ENCODE results near the gene ANOS1.
"Not testable (repeated sequence)": the region's sequence is repeated elsewhere in the genome, so short reads cannot be mapped to it uniquely, and the experiment has no call there.

The ANOS1 gene

GRCh38 chrX:8546715-8547114, 185.2 kb downstream of the ANOS1 start:
- no peak for DNase-seq (ENCODE audit: low read depth)
- TF ChIP-seq, protein P1, sequence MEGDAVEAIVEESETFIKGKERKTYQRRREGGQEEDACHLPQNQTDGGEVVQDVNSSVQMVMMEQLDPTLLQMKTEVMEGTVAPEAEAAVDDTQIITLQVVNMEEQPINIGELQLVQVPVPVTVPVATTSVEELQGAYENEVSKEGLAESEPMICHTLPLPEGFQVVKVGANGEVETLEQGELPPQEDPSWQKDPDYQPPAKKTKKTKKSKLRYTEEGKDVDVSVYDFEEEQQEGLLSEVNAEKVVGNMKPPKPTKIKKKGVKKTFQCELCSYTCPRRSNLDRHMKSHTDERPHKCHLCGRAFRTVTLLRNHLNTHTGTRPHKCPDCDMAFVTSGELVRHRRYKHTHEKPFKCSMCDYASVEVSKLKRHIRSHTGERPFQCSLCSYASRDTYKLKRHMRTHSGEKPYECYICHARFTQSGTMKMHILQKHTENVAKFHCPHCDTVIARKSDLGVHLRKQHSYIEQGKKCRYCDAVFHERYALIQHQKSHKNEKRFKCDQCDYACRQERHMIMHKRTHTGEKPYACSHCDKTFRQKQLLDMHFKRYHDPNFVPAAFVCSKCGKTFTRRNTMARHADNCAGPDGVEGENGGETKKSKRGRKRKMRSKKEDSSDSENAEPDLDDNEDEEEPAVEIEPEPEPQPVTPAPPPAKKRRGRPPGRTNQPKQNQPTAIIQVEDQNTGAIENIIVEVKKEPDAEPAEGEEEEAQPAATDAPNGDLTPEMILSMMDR (IDR thresholded peaks at IDR 0.05; ENCODE audit: insufficient read depth, low read depth, low read length, missing control alignments) = no peak
- no peak overlapping the region for H3K4me3 ChIP-seq (ENCODE audit: low read depth, low read length)

DNA sequence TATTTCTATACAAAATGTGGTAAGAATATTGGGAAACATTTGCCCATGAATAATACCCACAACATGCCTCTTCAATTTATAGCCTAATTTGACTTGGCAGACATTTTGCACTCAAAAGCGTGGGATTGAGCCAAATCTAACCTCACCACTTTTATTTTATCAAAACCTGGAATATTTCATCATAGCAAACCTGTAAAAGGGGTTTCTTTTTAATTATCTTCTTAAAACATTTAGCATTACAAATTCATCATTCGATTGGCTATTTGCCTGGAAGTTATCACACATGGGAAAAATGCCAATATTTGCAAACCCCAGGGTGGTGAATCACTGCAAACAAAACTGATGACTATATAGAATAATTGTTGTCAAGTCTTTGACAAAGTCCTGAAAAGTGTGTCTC, 211.1 kb downstream of the ANOS1 start:
- H3K4me3 ChIP-seq (ENCODE audit: low read depth, low read length) = no peak overlapping the region
- DNase-seq (ENCODE audit: low read depth) = no peak
- TF ChIP-seq, protein P1 (IDR thresholded peaks at IDR 0.05; ENCODE audit: insufficient read depth, low read depth, low read length, missing control alignments) = no peak

GRCh38 chrX:8520178-8520577, 211.8 kb downstream of the ANOS1 start:
- H3K4me3 ChIP-seq (ENCODE audit: low read depth, low read length) = no peak overlapping the region
- TF ChIP-seq, protein P1 (IDR thresholded peaks at IDR 0.05; ENCODE audit: insufficient read depth, low read depth, low read length, missing control alignments) = no peak
- DNase-seq (ENCODE audit: low read depth) = no peak

DNA sequence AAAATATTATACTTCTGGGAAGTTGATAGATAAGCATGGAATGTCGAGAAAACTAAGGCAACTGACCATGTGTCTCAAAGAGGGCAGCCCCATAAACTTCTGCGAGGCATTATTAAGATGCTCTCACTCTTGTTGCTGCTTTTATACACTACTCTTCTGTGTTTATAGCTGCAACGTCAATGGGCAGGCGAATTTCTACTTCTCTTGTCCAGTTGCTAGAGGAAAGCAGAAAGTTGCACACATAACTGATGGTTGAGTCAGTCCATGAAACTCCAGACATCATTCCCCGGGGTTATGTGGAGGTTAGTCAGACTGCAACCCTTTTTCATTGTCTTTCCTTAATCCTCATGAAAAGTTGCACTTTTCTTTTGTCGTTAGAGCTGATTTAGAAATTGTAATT, 227.5 kb downstream of the ANOS1 start:
- no peak overlapping the region for H3K4me3 ChIP-seq (ENCODE audit: low read depth, low read length)
- no peak for DNase-seq (ENCODE audit: low read depth)
- TF ChIP-seq, protein P1 (IDR thresholded peaks at IDR 0.05; ENCODE audit: insufficient read depth, low read depth, low read length, missing control alignments) = no peak

- H3K4me3 ChIP-seq (ENCODE audit: low read depth, low read length); DNase-seq (ENCODE audit: low read depth): not testable (repeated sequence)
Observed at GRCh38 chrX:8502101-8502500, 229.8 kb downstream of the ANOS1 start.

GRCh38 chrX:8500203-8500602, 231.7 kb downstream of the ANOS1 start:
- no peak overlapping the region for H3K4me3 ChIP-seq (ENCODE audit: low read depth, low read length)
- TF ChIP-seq, protein P1 (IDR thresholded peaks at IDR 0.05; ENCODE audit: insufficient read depth, low read depth, low read length, missing control alignments) = no peak
- no peak for DNase-seq (ENCODE audit: low read depth)

DNA sequence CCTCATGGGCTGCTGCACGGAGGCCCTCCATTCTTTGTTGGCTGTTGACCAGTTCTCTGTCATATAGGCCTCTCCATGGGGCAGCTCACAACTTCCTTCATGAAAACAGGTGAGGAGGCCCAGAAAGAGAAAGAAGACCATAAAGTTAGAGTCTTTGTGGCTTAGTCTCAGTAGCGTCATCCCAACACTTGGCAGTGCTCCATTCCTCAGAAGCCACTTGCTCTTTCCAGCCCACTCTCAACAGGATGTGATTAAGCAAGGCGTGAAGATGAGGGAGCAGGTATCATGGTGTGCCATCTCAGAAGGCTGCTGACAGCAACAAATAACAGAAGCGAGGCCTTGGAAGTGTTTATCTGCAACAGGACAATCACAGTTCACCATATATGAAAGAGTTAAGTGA, 236.9 kb downstream of the ANOS1 start:
- not testable (repeated sequence) for DNase-seq (ENCODE audit: low read depth)

GRCh38 chrX:8484360-8484949, 247.5 kb downstream of the ANOS1 start:
- DNase-seq (ENCODE audit: low read depth) = no peak

More for the DNA sequence above, 236.9 kb downstream of the ANOS1 start:
- H3K4me3 ChIP-seq (ENCODE audit: low read depth, low read length) = not testable (repeated sequence)

More at GRCh38 chrX:8484360-8484949, 247.5 kb downstream of the ANOS1 start:
- no peak overlapping the region for H3K4me3 ChIP-seq (ENCODE audit: low read depth, low read length)
- TF ChIP-seq, protein P1 (IDR thresholded peaks at IDR 0.05; ENCODE audit: insufficient read depth, low read depth, low read length, missing control alignments) = no peak
